NB4 (cell line): ENCODE data around the gene ZXDC.

Experiments
- CTCF ChIP-seq: IDR thresholded peaks from one replicate; pipeline ENCODE4 v1.5.1; 2012; ENCODE audit warnings: low read depth, low read length
- MAX ChIP-seq: IDR thresholded peaks from 2 replicates; pipeline ENCODE4 v1.6.1; 2011; ENCODE audit warnings: low read depth, low read length
- MYC ChIP-seq: IDR thresholded peaks from 2 replicates; pipeline ENCODE4 v1.6.1; 2011; ENCODE audit warnings: low read depth, low read length
- POLR2A ChIP-seq: IDR thresholded peaks from 2 replicates; pipeline ENCODE4 v1.6.1; 2011; ENCODE audit warnings: mild to moderate bottlenecking; ENCODE audit not compliant: insufficient read length; ENCODE audit errors: extremely low read depth

GRCh38 chr3:126503701-126504100 is 28.0 kb upstream of the ZXDC start:
- no peak for TF ChIP-seq CTCF
- TF ChIP-seq MYC, result no peak
- no peak for TF ChIP-seq POLR2A
- TF ChIP-seq MAX, result no peak
